ENCODE data around the gene PCNX1. TPM values are rescaled to one million over a fixed set of nuclear protein-coding genes. Genes with fewer than 3 reads are reported as not detected.

Gene PCNX1
- total RNA-seq, 1 donor from 2014 or later = 37.9 TPM

- Mint-ChIP-seq H3K36me3 (peaks cover 18% of the 10 kb centered on the region), H3K4me1 (ENCODE audit: unreplicated experiment) (peaks cover 8% of the 10 kb centered on the region), H3K9me3 (no peaks in the 10 kb centered on the region), H3K27ac (no peak overlapping the region), H3K27me3 (no peaks in the 10 kb centered on the region), H3K4me3 (no peak overlapping the region)
- TF ChIP-seq CTCF (conservative IDR thresholded peaks at IDR 0.05) = no peak
- no peak for DNase-seq (ENCODE audit: extremely low spot score, unreplicated experiment)
These were observed 69.3 kb downstream of the PCNX1 start for GRCh38 chr14:70976591-70976990.

DNA sequence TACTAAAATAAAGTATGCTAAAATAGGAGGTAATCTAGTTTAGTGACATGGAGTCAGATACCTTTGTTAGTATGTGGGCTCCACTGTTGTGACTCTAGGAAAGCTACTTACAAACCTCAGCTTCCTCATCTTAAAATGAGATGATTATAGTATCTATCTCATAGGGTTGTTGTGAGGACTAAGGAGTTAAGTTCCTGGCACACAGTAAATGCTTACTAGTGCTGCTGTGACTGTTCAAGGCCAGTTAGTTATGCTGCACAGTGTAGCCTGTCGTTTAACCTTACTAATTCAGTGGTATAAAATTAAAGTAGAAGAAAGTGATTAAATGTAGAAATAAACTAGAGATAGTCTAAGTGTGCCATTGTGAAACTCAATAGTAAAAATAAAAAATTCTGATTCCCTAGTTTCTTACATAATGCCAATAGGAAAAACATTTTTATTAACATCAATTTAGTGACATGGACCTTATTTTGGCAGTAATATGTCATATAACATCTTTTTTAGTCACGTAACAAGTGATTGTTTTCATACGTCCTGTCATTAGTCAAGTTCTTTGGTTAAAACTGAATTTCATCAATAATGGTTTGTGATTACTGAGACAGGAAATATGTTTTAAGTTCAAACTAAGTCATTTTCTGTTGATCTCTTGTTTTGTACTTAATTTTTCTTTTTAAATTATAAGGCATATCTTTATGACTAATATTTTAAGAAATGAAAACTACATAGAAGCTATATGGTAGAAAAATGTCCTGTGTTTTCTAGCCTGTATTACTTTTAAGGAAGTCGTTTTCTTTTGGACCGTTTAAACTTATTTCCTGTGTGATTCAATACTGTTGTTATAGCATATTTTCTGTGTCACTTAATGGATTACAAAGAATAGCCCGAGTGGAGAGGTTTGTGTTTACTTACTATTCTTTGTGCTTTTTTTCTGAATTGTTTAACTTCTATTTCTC lies 74.0 kb downstream of the PCNX1 start:
- DNase-seq (ENCODE audit: extremely low spot score, unreplicated experiment) = no peak
- Mint-ChIP-seq H3K4me1 (ENCODE audit: unreplicated experiment) (no peaks in the 10 kb centered on the region), H3K4me3 (no peak overlapping the region), H3K27ac (no peak overlapping the region), H3K36me3 (peaks cover 13% of the 10 kb centered on the region), H3K9me3 (no peaks in the 10 kb centered on the region), H3K27me3 (no peaks in the 10 kb centered on the region)
- TF ChIP-seq CTCF (conservative IDR thresholded peaks at IDR 0.05) = no peak

DNA sequence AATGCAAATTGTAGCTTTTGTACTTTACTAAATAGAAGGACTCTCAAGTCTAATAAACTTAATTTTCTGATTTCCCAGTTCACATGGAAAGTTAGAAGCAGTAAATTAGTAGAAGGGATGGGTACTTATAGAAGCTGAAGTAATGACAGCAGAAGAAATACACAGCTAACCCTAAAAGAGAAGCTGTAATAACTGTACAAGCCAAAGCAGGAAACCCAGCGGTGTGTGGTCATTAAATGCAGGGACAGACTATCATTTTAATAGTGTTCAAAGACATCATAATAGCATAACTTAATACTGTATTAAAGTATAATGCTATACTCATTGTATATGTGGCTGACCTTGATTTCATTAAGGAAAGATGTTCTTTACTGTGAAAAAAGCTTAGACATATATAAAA lies 74.9 kb downstream of the PCNX1 start:
- H3K4me3 Mint-ChIP-seq = no peak overlapping the region
- H3K36me3 Mint-ChIP-seq = peaks cover 7% of the 10 kb centered on the region
- H3K9me3 Mint-ChIP-seq = no peaks in the 10 kb centered on the region
- H3K27me3 Mint-ChIP-seq = no peaks in the 10 kb centered on the region
- H3K27ac Mint-ChIP-seq = no peak overlapping the region
- no peak for DNase-seq (ENCODE audit: extremely low spot score, unreplicated experiment)
- no peaks in the 10 kb centered on the region for H3K4me1 Mint-ChIP-seq (ENCODE audit: unreplicated experiment)
- TF ChIP-seq CTCF (conservative IDR thresholded peaks at IDR 0.05) = no peak

- no peaks in the 10 kb centered on the region for H3K9me3 Mint-ChIP-seq
These were observed 79.8 kb downstream of the PCNX1 start for GRCh38 chr14:70987041-70987440.

GRCh38 chr14:70988452-70988851 lies 81.2 kb downstream of the PCNX1 start:
- DNase-seq (ENCODE audit: extremely low spot score, unreplicated experiment) = no peak
- no peak for TF ChIP-seq CTCF (conservative IDR thresholded peaks at IDR 0.05)
- Mint-ChIP-seq H3K9me3 (no peaks in the 10 kb centered on the region), H3K36me3 (peaks cover 7% of the 10 kb centered on the region), H3K27me3 (no peaks in the 10 kb centered on the region), H3K27ac (no peak overlapping the region), H3K4me1 (ENCODE audit: unreplicated experiment) (no peaks in the 10 kb centered on the region), H3K4me3 (no peak overlapping the region)

More at GRCh38 chr14:70987041-70987440, 79.8 kb downstream of the PCNX1 start:
- TF ChIP-seq CTCF (conservative IDR thresholded peaks at IDR 0.05) = no peak
- H3K4me3 Mint-ChIP-seq = no peak overlapping the region
- peaks cover 3% of the 10 kb centered on the region for H3K36me3 Mint-ChIP-seq
- H3K27ac Mint-ChIP-seq = no peak overlapping the region
- no peak for DNase-seq (ENCODE audit: extremely low spot score, unreplicated experiment)
- H3K27me3 Mint-ChIP-seq = no peaks in the 10 kb centered on the region
- H3K4me1 Mint-ChIP-seq (ENCODE audit: unreplicated experiment) = no peaks in the 10 kb centered on the region
